Measurements from ENCODE around the gene MRPL17.
"Not testable (repeated sequence)": the region's sequence is repeated elsewhere in the genome, so short reads cannot be mapped to it uniquely, and the experiment has no call there.

Gene MRPL17

GRCh38 chr11:6682936-6683861 is at the start of gene MRPL17:
MRPL17 (minus strand) TSS chr11:6683340; CDS start chr11:6683296, 44 bp downstream.
- DNase-seq: peak; percentile 100

GRCh38 chr11:6727971-6728760 is 45.0 kb upstream of the MRPL17 start:
- DNase-seq: no peak

- no peak for DNase-seq
These were observed 42.3 kb upstream of the MRPL17 start for GRCh38 chr11:6725386-6725896.

GRCh38 chr11:6724013-6724412 is 40.9 kb upstream of the MRPL17 start:
- DNase-seq: no peak

- DNase-seq: no peak
These were observed 38.2 kb upstream of the MRPL17 start for GRCh38 chr11:6721343-6721742.

- DNase-seq: no peak
These were observed 36.4 kb upstream of the MRPL17 start for GRCh38 chr11:6719576-6719975.

GRCh38 chr11:6717426-6717825 is 34.3 kb upstream of the MRPL17 start:
- no peak for DNase-seq

- DNase-seq: not testable (repeated sequence)
These were observed 28.4 kb upstream of the MRPL17 start for GRCh38 chr11:6711552-6711951.

- no peak for DNase-seq
These were observed 25.7 kb upstream of the MRPL17 start for GRCh38 chr11:6708876-6709275.

GRCh38 chr11:6705905-6706535 is 22.9 kb upstream of the MRPL17 start:
- DNase-seq: peak; percentile 63

GRCh38 chr11:6703247-6704063 is 20.3 kb upstream of the MRPL17 start:
- no peak for DNase-seq

GRCh38 chr11:6701955-6702354 is 18.8 kb upstream of the MRPL17 start:
- DNase-seq: not testable (repeated sequence)

GRCh38 chr11:6695377-6695776 is 12.2 kb upstream of the MRPL17 start:
- DNase-seq: no peak

GRCh38 chr11:6694229-6694535 is 11.0 kb upstream of the MRPL17 start:
- no peak for DNase-seq

GRCh38 chr11:6693342-6694228 is 10.4 kb upstream of the MRPL17 start:
- no peak for DNase-seq

- no peak for DNase-seq
These were observed 9.0 kb upstream of the MRPL17 start for GRCh38 chr11:6692128-6692527.

GRCh38 chr11:6690431-6691132 is 7.4 kb upstream of the MRPL17 start:
- not testable (repeated sequence) for DNase-seq

GRCh38 chr11:6687876-6688275 is 4.7 kb upstream of the MRPL17 start:
- DNase-seq: no peak

- DNase-seq: no peak
These were observed 2.9 kb upstream of the MRPL17 start for GRCh38 chr11:6686006-6686405.

- DNase-seq: not testable (repeated sequence)
These were observed 928 bp upstream of the MRPL17 start for GRCh38 chr11:6684068-6684467.

GRCh38 chr11:6682591-6682935 is 577 bp downstream of the MRPL17 start:
- DNase-seq: no peak

Measured in right forelimb (tissue), 1 donor.